Measurements from ENCODE around the gene UNC5CL. TPM values are rescaled to one million over a fixed set of nuclear protein-coding genes. Genes with fewer than 3 reads are reported as not detected.

Gene UNC5CL
- under 0.01 and 0.09 TPM in 2 replicates for total RNA-seq

GRCh38 chr6:41039060-41039998 lies at the start of gene UNC5CL:
Gene UNC5CL, minus strand, starts transcription at chr6:41039221. Its CDS starts 4,147 bp downstream, at chr6:41035074.

GRCh38 chr6:41072836-41073202 lies 33.8 kb upstream of the UNC5CL start, which contains the start of gene NFYA:
Gene NFYA, plus strand, starts transcription at chr6:41072974. Its CDS starts 6,116 bp downstream, at chr6:41079090.

GRCh38 chr6:41071923-41072835 lies 33.2 kb upstream of the UNC5CL start, which contains the start of gene OARD1:
Gene OARD1, minus strand, starts transcription at chr6:41072356. Its CDS starts 722 bp downstream, at chr6:41071634.

GRCh38 chr6:41053041-41053440 lies 14.0 kb upstream of the UNC5CL start, which contains the start of gene APOBEC2:
Gene APOBEC2, plus strand, starts transcription at chr6:41053202. Its CDS starts 146 bp downstream, at chr6:41053348.

GRCh38 chr6:41042226-41043055 lies 3.4 kb upstream of the UNC5CL start, which contains the start of gene TSPO2:
Gene TSPO2, plus strand, starts transcription at chr6:41042467. Its CDS starts 519 bp downstream, at chr6:41042986.

Other genes with a start within 250 kb of the UNC5CL start
- not detected in 2 replicates for gene TSPO2, start 3.2 kb upstream of the UNC5CL start, total RNA-seq
- not detected in 2 replicates for gene APOBEC2, start 14.0 kb upstream of the UNC5CL start, total RNA-seq
- gene OARD1, start 33.1 kb upstream of the UNC5CL start, total RNA-seq: 9.1 and 9.4 TPM in 2 replicates
- gene NFYA, start 33.8 kb upstream of the UNC5CL start, total RNA-seq: 10.4 and 11.4 TPM in 2 replicates
- not detected in 2 replicates for gene TREML1, start 115.1 kb upstream of the UNC5CL start, total RNA-seq
- gene TREM2, start 123.9 kb upstream of the UNC5CL start, total RNA-seq: 0.28 and 0.57 TPM in 2 replicates
- not detected in 2 replicates for gene TREML2, start 161.9 kb upstream of the UNC5CL start, total RNA-seq
- gene TREML4, start 189.1 kb upstream of the UNC5CL start, total RNA-seq: 0.14 TPM in 1 of 2 replicates, not detected in the other
- 2.7 and 3.4 TPM in 2 replicates for gene TREM1, start 247.5 kb upstream of the UNC5CL start, total RNA-seq